ENCODE results near the gene DACH2.
"Not testable (repeated sequence)": the region's sequence is repeated elsewhere in the genome, so short reads cannot be mapped to it uniquely, and the experiment has no call there.

The DACH2 gene

GRCh38 chrX:86148024-86148511 lies at the start of gene DACH2:
Gene DACH2, plus strand, starts transcription at chrX:86148451.
- peak; percentile 3 for DNase-seq (ENCODE audit: low read depth)

- DNase-seq (ENCODE audit: low read depth) = no peak
Measured at GRCh38 chrX:86102341-86102740, 45.9 kb upstream of the DACH2 start.

GRCh38 chrX:86103061-86103460 lies 45.2 kb upstream of the DACH2 start:
- DNase-seq (ENCODE audit: low read depth) = no peak

GRCh38 chrX:86104526-86104925 lies 43.7 kb upstream of the DACH2 start:
- DNase-seq (ENCODE audit: low read depth) = no peak

GRCh38 chrX:86121916-86122315 lies 26.3 kb upstream of the DACH2 start:
- DNase-seq (ENCODE audit: low read depth) = no peak

GRCh38 chrX:86133761-86134160 lies 14.5 kb upstream of the DACH2 start:
- DNase-seq (ENCODE audit: low read depth) = no peak

GRCh38 chrX:86137071-86137470 lies 11.2 kb upstream of the DACH2 start:
- DNase-seq (ENCODE audit: low read depth) = no peak

GRCh38 chrX:86141786-86142185 lies 6.5 kb upstream of the DACH2 start:
- no peak for DNase-seq (ENCODE audit: low read depth)

GRCh38 chrX:86146102-86146501 lies 2.1 kb upstream of the DACH2 start:
- DNase-seq (ENCODE audit: low read depth) = no peak

GRCh38 chrX:86148594-86148993 lies 343 bp downstream of the DACH2 start:
- no peak for DNase-seq (ENCODE audit: low read depth)

GRCh38 chrX:86149119-86149518 lies 868 bp downstream of the DACH2 start:
- no peak for DNase-seq (ENCODE audit: low read depth)

GRCh38 chrX:86154553-86154952 lies 6.3 kb downstream of the DACH2 start:
- no peak for DNase-seq (ENCODE audit: low read depth)

GRCh38 chrX:86171366-86171765 lies 23.1 kb downstream of the DACH2 start:
- no peak for DNase-seq (ENCODE audit: low read depth)

- DNase-seq (ENCODE audit: low read depth) = no peak
Measured at GRCh38 chrX:86178906-86179305, 30.7 kb downstream of the DACH2 start.

- not testable (repeated sequence) for DNase-seq (ENCODE audit: low read depth)
Measured at GRCh38 chrX:86181325-86181724, 33.1 kb downstream of the DACH2 start.

- no peak for DNase-seq (ENCODE audit: low read depth)
Measured at GRCh38 chrX:86192827-86193226, 44.6 kb downstream of the DACH2 start.

- DNase-seq (ENCODE audit: low read depth) = no peak
Measured at GRCh38 chrX:86194758-86195157, 46.5 kb downstream of the DACH2 start.

GRCh38 chrX:86195343-86195742 lies 47.1 kb downstream of the DACH2 start:
- DNase-seq (ENCODE audit: low read depth) = no peak

GRCh38 chrX:86197815-86198214 lies 49.6 kb downstream of the DACH2 start:
- no peak for DNase-seq (ENCODE audit: low read depth)

GRCh38 chrX:86210772-86211171 lies 62.5 kb downstream of the DACH2 start:
- no peak for DNase-seq (ENCODE audit: low read depth)

GRCh38 chrX:86215260-86215659 lies 67.0 kb downstream of the DACH2 start:
- DNase-seq (ENCODE audit: low read depth) = no peak

GRCh38 chrX:86237482-86237881 lies 89.2 kb downstream of the DACH2 start:
- no peak for DNase-seq (ENCODE audit: low read depth)

GRCh38 chrX:86241547-86241946 lies 93.3 kb downstream of the DACH2 start:
- no peak for DNase-seq (ENCODE audit: low read depth)

- no peak for DNase-seq (ENCODE audit: low read depth)
Measured at GRCh38 chrX:86263526-86263925, 115.3 kb downstream of the DACH2 start.

GRCh38 chrX:86295293-86295692 lies 147.0 kb downstream of the DACH2 start:
- DNase-seq (ENCODE audit: low read depth) = no peak
